CD4-positive, alpha-beta T cell treated with Interleukin-17A for 4 hours (primary cell): ENCODE measurements around the gene OTOS.

Source experiments
- DNase-seq: peaks from one replicate; pipeline ENCODE4 v3.0.0-alpha.2; 2020; ENCODE audit warnings: mixed read lengths

OTOS gene

GRCh38 chr2:240166761-240167587 lies 26.5 kb upstream of the OTOS start:
- no peak for DNase-seq

- DNase-seq = no peak
Observed at GRCh38 chr2:240166191-240166590, 25.7 kb upstream of the OTOS start.

- DNase-seq = no peak
Observed at GRCh38 chr2:240165661-240166060, 25.2 kb upstream of the OTOS start.

DNA sequence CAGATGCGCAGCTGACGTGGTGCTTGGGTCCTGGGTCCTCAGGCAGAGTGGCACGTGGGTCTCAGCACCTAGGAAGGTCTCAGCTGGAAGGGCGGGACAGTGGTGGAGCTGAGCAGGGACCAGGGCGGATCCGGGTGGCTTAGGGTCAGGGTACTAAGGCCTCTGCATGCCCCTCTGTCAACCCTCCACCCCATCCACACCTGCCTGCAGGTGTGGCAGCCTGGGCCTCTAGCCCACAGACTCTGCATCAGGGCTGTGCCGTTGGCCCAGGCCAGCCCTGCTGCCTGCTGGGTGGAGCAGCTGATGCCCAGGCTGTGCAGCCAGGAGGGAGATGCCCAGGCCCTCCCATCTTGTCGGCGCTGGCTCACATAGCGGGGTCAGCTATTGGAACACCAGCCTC lies 24.6 kb upstream of the OTOS start:
- DNase-seq = no peak

DNA sequence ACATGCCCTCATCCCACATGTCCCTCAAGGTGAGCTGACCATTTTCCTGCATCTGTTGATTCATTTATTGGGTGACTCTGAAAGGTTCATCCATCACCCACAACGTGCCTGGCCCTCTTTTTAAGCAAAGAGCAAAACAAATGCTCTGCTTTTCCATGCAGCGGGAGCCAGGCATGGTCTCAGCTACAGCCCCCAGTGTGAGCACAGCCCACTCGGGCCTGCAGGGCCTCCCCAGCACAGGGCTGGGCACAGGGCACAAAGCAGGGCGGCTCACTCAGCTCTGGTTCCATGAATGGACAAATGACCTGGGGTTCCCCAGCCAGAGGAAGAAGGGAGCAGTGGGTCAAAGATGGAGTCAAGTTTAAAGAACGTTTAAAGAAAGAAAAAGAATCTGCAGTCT lies 24.1 kb upstream of the OTOS start:
- no peak for DNase-seq

DNA sequence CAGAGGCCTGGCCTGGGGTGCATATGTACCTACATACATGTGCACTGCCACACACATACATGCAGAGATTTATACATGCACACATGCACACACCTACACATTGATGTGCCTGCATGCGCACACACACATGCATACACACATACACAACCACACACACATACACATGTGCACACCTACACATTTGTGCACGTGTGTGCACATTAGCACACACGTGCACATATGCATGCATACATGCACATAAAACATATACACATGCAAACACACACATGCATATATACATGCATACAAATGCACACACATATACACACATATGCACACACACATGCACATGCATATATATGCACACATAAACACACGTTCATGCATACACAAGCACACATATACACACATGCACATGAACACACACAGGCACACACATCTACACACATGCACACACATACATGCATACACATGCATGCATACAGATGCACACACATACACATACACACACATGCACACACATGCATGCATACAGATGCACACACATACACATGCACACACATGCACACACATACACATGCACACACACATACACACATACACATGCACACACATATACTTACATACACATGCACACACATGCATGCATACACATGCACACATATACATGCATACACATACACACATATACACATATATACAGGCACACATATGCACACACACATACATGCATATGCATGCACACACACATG lies 23.6 kb upstream of the OTOS start:
- DNase-seq = no peak

DNA sequence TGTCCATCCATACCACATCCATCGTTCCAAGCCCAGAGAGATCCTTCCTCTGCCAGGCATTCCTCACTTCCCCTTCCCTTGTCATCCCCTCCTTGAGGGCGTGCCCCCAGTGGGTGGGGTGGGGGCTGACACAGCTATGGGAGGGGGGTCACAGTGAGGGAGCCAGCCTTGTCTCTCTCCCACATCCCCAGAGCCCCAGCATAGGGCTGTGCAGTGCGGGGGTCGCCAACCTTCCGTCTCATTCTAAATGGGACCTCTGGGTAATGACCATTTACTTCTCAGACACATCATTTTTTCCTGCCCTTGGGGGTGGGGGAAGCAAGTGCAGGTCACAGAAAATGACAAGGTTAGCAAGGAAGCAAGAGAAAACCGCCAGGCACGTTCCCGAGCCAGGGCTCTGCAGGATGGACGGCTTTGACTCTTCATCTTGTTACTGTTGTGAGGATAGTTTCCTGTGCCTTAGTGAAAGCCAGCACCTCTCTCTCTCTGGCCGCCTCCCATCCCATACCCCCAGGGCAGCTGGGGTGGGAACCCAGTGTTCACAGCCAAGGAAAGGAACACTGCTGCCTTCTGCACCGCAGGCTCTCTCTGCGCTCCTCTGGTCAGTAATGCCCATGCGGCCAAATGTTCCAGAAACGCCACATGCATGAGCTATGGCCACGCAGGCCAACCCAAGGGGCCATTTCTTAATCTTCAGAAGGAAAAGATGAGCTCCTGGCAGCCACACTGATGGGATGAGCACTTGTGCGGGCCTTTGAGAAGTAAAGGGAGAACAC lies 22.7 kb upstream of the OTOS start:
- DNase-seq = no peak

- no peak for DNase-seq
Observed at GRCh38 chr2:240162531-240162930, 22.1 kb upstream of the OTOS start.

DNA sequence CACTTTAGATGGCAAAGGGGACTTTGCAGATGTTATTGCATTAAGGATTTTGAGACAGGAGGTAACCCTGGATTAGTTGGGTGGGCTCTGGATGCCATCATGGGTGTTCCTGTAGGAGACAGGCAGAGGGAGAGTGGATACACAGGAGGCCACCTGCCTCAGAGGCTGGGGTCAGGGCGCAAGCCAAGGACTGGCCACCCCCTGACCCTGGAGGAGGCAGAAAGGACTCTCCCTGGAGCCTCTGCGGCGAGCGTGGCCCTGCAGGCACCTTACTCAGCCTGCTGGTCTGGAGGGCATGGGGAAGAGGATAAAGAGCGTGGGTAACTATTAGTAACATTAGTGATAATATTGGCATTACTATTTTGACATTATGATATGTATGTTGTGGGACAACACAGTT lies 21.6 kb upstream of the OTOS start:
- DNase-seq = no peak

- no peak for DNase-seq
Observed at GRCh38 chr2:240161087-240161750, 20.8 kb upstream of the OTOS start.

DNA sequence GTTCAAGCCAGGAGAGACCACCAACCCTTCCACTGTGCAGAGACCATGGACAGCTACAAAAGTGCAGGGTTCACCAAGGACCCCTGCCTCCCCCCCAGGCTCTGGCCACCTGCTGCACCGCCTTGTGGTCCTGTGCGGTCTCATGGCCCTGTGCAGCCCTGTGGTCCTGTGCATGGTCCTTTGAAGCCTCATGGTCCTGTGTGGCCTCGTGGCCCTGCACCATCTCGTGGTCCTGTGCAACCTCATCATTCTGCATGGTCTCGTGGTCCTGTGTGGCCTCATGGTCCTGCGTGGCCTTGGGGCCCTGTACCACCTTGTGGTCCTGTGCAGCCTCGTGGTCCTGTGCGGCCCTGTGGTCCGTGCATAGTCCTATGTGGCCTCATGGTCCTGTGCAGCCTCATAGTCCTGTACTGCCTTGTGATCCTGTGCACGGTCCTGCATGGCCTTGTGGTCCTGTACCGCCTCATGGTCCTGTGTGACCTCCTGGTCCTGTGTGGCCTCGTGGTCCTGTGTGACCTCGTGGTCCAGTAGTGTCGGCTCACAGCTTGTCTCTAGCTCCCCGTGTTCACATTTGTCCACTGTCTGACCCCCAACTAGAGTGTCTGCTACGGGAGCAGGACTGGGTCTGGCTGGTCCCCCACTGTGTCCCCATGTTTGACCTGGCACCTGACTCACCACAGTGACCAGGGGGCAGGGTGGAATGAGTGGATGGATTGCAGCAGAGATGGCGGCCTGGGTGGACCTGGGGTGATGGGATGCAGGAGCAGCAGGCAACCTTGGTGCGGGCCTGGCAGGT lies 20.0 kb upstream of the OTOS start:
- no peak for DNase-seq

DNA sequence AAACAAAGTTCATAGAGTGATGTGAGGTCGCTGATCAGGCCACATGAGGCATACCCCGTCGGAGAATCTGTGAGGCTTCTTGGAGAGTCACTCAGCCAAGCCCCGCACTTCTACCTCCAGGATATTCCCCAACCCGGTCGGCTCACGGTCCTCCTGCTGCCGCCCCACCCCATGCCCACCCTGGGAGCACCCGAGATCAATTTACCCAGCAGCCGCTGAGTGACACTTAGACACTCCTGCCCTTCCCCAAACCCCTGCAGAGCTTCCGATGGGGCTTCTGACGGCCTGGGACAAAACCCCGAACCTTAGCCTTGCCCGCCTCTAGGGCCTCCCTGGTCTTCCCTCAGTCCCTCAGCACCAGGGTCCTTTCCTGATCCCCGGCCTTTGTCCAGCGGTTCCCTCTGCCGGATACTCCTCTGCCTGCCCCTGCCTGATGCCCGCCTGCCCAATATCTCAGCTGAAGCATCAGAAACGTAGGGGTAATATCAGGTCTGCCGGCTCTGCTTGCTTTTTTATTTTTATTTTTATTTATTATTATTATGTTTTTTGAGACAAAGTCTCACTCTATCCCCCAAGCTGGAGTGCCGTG lies 18.9 kb upstream of the OTOS start:
- no peak for DNase-seq

DNA sequence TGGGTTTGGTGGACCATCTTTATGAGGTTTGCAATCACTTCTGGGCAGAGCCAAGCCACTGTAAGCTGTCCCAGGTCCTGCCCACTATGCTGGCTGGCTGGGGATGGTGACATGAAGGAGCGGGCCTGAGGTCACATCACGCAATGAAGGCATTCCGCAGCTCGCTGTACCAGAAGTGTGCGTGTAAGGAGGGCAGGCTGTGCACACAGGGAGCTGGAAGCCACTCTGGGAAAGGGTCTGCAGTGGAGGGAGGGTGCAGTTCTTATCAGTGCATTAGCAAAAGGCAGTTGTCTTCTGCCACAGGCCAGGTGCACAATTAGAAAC lies 16.7 kb upstream of the OTOS start:
- DNase-seq = no peak

GRCh38 chr2:240156435-240157146 lies 16.1 kb upstream of the OTOS start:
- DNase-seq = no peak

- DNase-seq = no peak
Observed at GRCh38 chr2:240155745-240156390, 15.4 kb upstream of the OTOS start.

DNA sequence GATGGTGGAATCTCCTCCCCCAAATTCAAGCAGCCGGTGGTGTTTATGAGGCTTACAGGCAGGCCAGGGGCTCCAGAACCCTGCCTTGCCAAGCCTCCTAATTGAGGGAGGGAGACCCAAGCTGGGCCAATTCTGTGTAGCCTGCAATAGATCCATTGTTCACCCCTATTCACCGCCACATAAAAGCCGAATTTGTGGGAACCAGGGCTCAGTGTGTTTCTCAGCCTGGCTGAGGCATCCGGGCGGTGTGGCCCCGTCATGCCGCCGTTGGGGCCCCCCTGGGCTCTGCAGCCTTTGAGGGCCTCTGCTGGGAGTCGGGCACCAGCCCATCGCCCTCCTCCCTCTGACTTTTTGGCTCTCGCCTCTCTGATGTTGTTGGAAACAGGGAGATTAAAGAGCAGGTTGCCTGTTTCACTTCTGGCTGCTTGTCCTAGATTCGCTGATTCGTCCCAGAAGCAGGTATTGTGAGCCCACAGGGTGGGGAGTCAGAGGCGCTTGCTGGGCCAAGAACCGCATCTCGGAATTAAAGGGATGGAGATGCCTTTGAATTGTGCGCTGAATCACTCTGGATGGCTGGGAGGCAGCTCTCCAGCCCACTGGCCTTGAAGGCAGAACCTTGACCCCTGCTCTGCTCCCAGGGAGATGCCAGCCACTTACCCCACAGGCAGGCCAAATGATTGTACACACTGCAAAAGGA lies 14.7 kb upstream of the OTOS start:
- no peak for DNase-seq

- no peak for DNase-seq
Observed at GRCh38 chr2:240154606-240155005, 14.1 kb upstream of the OTOS start.

GRCh38 chr2:240153418-240153817 lies 13.0 kb upstream of the OTOS start:
- no peak for DNase-seq

DNA sequence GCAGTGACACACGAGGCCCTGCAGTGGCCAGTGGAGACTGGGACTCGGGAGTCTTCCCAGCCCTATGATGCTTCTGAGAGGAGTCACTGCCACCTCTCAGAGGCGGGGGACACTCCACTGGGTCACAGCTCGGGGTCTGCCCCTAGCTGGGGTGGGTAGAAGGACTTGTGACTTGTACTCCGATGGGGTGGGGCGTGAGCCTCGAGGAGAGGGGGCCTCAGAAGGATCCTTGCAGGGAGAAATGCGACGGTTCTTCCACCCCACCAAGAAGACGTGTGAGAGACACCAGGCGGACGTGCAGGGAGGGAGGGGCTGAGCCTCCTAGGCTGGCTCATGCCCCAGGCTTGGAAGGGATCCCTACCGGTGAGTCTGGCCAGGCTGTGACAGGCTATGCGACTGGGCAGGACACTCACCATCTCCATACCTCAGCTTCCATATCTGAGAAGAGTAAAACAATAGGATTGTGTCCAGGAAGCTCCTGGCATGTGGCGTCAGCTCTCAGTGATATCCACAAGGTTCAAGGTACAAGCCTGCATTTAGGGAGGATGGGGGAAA lies 11.1 kb upstream of the OTOS start:
- no peak for DNase-seq
